Heart left ventricle (tissue), 13 donors: ENCODE measurements around the gene NR3C2.

ENCODE experiments used
- CTCF ChIP-seq, 12 donors: fragments of 200-600 bp; sonication (generic) in 4 of 12; IDR thresholded peaks; one replicate each; pipeline versions ENCODE4 v1.5.0 to v1.8.0; 2018 to 2022; ENCODE audit warnings: antibody characterized with exemption in 12 of 12, mild to moderate bottlenecking in 5 of 12
- POLR2A ChIP-seq, 2 donors: fragments of 450-650 bp; IDR thresholded peaks; one replicate each; pipeline ENCODE4 v1.6.1; 2017; ENCODE audit warnings: antibody characterized with exemption in 2 of 2, mild to moderate bottlenecking in 2 of 2, moderate library complexity in 2 of 2
- donor health status: ischemic (EF 13 %, LVEDD 7.1; RV severe dilation, severe dysfunction).
- donor health status: DM: no; HTN: yes; CAD: no.
- donor health status: DM: no; HTN: no; CAD: no.
- donor health status: ischemic (EF 25% LVEDD 6.9; RV normal size, moderate dysfunction).
- donor health status: ischemic (EF 25% LVEDD 5.7; RV mildly dilated, moderate dysfunction).
- donor health status: ischemic (EF 35%, LVEDD 5.7; RV mildly dilated, moderate dysfunction).
- donor health status: nonischemic (EF 11% LVEDD 7.7; RV severe dilation, severe dysfunction).
- donor health status: DM: yes; HTN: yes; CAD: no.
- donor health status: PGD.
- donor health status: ischemic (EF 29% LVEDD 5.4; RV normal size, mild dysfunction).
- donor health status: nonischemic (EF 23%, LVEDD 6.1; RV moderate dilation, normal function).

DNA sequence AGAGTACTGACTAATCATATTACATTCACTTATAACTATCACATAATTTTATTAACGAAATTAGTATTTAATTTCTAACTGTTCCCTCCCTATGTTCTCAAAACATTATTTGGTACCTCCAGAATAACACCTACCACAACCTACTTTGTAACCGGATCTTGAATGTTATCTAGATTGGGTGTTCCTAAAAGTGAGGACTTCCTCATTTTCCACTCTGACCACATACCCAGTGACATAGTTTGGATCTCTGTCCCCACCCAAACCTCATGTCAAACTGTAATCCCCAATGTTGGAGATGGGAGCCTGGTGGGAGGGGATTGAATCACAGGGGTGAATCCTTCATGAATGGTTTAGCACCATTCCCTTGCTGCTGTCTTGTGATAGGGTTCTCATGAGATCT is 21.8 kb downstream of the NR3C2 start:
- TF ChIP-seq POLR2A (IDR thresholded peaks at IDR 0.05) (no peak), CTCF (IDR thresholded peaks at IDR 0.05) (no peak)
